EL (cell line): ENCODE results near the gene DPH3.

Experiments
- DNase-seq: peaks from one replicate; pipeline ENCODE4 v3.0.0-alpha.2; 2016

DPH3 gene

GRCh38 chr3:16227566-16227965 is 37.2 kb downstream of the DPH3 start:
- no peak for DNase-seq

- DNase-seq: no peak
Observed at GRCh38 chr3:16224325-16224724, 40.4 kb downstream of the DPH3 start.

- no peak for DNase-seq
Observed at GRCh38 chr3:16222547-16222946, 42.2 kb downstream of the DPH3 start.

GRCh38 chr3:16221990-16222389 is 42.8 kb downstream of the DPH3 start:
- DNase-seq: no peak

GRCh38 chr3:16219777-16220176 is 45.0 kb downstream of the DPH3 start:
- no peak for DNase-seq

GRCh38 chr3:16216373-16216935 is 48.3 kb downstream of the DPH3 start:
- DNase-seq: no peak

GRCh38 chr3:16214366-16214765 is 50.4 kb downstream of the DPH3 start:
- DNase-seq: no peak

- peak; percentile 17 for DNase-seq
Observed at GRCh38 chr3:16211176-16211904, 53.4 kb downstream of the DPH3 start.
